IPS-NIHi11 (cell line): Measurements from ENCODE around the gene RFLNA.
"Not testable (repeated sequence)": the region's sequence is repeated elsewhere in the genome, so short reads cannot be mapped to it uniquely, and the experiment has no call there.

Source experiments
- DNase-seq: peaks from one replicate; pipeline ENCODE4 v3.0.0; 2012; ENCODE audit warnings: mixed read lengths, low spot score

The RFLNA gene

GRCh38 chr12:124283326-124283725, 11.6 kb upstream of the RFLNA start:
- DNase-seq, result no peak

- DNase-seq, result no peak
Observed at GRCh38 chr12:124284368-124284767, 10.5 kb upstream of the RFLNA start.

- DNase-seq, result no peak
Observed at GRCh38 chr12:124286414-124286813, 8.5 kb upstream of the RFLNA start.

GRCh38 chr12:124286971-124287370, 7.9 kb upstream of the RFLNA start:
- DNase-seq, result no peak

- DNase-seq, result no peak
Observed at GRCh38 chr12:124289634-124290600, 5.0 kb upstream of the RFLNA start.

GRCh38 chr12:124292385-124292784, 2.5 kb upstream of the RFLNA start:
- no peak for DNase-seq

GRCh38 chr12:124293286-124294003, 1.4 kb upstream of the RFLNA start:
- no peak for DNase-seq

GRCh38 chr12:124295431-124296058, 652 bp downstream of the RFLNA start:
- DNase-seq, result peak; percentile 55

- DNase-seq, result peak; percentile 41
Observed at GRCh38 chr12:124296295-124296915, 1.5 kb downstream of the RFLNA start.

GRCh38 chr12:124296916-124297351, 2.0 kb downstream of the RFLNA start:
- DNase-seq, result no peak

DNA sequence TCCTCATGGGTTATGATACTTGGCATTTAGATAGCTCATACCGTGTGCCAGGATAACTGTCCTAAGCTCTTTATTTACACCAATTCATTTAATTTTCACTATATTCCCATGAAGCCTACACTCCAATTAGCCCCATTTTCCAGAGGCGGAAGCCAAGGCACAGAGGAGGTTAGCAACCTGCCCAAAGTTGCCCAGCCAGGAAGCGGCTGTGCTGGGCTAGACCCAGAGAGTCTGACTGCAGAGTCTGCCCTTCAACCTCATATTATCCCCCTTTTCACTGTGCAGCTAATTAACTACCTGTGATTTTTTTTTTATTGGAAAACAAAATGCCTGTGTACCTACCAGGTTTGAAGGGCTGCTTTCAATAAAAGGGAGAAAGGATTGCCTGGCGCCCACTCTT, 2.5 kb downstream of the RFLNA start:
- DNase-seq, result no peak

DNA sequence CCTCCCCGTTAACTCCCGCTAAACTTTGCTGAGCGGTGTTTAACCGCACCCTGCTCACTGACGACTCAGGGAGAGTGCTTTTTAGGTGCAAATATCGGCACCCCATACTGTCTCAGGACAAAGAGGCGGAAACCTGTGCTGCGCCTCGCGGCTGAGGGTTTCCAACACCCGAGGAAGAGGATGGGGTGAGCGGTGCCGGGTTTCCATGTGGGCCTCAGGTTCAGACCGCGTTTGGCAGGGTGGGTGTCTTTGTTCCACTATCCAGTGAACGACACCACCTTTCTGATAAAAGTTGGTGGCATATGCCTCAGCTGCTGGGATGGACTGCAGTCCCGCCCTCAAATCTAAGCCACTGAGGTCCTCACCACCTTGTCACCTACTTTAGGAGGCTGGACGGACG, 3.0 kb downstream of the RFLNA start:
- no peak for DNase-seq

DNA sequence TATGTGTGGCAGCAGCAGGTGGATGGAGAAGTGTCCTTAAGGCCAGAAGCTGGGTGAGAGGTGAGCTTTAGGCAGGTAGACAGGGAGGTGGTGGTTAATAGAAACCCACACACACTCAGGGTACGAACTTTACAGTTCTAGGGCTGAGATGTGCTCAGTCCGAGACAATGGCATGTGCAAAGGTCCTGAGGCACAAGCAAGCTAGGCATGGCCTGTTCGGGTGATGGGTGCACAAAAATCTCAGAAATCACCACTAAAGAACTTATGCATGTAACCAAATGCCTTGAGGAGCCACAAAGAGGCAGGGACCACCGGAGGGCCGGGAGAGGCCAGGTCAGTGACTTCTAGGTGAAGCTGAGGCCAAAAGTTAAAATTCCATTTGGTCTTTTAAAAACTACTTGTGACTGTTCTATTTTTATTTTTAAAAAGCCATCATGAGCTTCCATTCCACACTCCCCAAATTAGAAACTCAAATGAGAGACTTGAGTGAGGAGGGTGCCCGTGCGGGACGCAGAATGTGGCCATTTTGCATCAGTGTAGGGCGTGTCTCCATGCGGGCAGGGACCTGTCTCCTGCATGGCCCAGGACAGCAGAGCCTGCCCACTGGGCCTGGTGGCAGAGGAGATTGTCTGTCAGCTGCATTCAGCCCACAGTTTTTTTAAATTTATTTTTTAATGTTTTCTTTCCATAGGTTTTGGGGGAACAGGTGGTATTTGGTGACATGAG, 4.0 kb downstream of the RFLNA start:
- DNase-seq, result no peak

DNA sequence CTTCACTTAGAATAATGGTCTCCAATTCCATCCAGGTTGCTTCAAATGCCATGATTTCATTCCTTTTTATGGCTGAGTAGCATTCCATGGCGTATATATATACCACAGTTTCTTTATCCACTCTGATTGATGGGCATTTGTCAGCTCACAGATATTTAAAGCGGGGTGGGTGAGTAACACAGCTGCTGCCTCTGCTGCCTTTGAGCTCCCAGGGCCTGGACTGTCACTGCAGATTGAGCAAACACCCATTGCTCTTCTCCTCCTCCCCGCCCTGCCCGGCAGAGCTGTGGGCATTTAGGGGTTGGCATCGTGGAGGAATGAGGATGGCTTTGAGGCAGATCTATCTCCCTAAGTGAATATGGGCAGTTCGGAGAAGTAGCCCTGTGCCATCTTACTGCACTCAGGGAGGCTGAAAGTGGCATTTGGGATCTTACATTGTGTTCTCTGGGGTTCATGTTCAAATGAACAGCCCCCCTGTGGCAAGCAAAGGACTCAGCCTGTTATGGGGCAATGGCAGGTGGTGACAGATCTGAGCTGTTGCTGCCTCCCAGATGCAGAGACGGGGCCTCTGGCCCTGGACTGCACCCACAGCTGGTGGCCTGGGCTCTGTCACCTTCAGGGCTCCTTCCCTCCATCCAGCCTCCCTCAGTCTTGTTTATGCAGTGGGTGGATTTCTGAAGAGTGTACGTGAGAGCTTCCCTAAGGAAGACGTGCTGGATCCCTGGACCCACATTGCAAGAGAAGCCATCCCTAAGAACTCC, 4.9 kb downstream of the RFLNA start:
- DNase-seq, result no peak

DNA sequence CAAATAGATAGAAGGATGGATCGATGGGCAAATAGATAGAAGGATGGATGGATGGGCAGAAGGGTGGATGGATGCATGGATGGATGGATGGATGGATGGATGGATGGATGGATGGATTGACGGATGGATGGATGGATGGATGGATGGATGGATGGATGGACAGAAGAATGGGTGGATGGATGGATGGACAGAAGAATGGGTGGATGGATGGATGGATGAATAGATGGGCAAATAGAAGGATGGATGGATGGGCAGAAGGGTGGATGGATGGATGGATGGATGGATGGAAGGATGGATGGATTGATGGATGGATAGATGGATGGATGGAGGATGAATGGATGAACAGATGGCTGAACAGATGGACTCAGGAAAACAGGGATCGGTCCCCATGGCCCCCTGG, 5.8 kb downstream of the RFLNA start:
- not testable (repeated sequence) for DNase-seq

DNA sequence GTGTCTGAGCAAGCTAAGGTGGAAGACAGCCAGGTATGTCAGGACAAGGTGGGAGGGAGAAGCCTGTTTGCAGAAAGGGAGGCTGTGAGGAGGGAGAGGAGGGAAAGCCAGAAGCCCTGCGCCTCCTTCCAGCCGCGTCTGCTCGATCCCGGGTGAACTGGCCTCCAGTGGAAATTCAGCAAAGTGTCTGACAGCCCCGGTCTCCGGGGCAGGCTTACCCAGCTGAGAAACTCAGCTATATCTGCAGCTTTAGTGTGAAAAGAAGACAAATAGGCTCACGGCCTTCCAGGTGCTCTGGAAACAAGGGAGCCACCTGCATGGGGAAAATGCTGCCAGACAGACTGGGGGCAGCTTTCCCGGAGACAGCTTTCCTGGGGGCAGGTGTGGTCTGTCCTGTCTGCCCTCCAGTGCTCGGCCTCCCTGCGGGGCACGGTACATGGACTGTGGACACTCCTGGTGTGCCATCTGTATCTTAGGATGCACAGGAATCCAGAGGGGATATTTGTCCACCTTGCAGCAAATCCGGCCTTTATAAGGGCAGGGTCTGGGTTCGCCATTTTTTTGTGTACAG, 6.3 kb downstream of the RFLNA start:
- DNase-seq, result no peak

DNA sequence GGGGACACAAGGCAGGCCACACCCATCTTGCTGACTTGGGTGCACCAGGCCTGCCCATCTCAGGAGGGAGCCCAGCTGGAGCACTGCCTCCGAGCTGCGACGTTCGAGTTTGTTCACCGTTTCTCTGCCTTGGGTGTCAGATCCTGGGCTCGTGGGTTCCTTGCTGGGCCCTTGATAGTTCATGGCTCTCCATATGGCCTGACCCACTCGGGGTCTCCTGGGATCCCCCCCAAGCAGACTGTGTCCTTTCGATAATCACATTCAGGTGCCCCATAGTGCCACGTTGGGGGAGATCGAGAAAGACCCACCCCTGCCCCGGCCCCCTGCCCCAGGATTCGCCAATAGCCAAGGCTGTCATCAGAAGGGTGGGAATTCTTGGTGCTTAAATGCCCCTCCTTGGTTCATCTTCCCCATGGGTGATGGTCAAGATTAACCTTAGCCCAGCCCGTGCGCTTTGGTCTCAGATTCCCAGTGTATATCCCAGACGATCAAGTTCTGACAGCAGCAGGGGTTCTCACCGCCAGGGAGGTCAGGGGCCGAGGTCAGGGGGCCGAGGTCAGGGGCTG, 7.4 kb downstream of the RFLNA start:
- no peak for DNase-seq

- DNase-seq, result no peak
Observed at GRCh38 chr12:124302807-124303578, 8.1 kb downstream of the RFLNA start.
